Panc1 (cell line): Measurements from ENCODE around the gene HNF1B. TPM values are rescaled to one million over a fixed set of nuclear protein-coding genes. Genes with fewer than 3 reads are reported as not detected.

Experiments
- ATAC-seq: fragments of 200-7000 bp; cut with Tn5 transposase; 2 replicates; pipeline ENCODE4 v1.9.1; 2020; ENCODE audit warnings: mild to moderate bottlenecking, moderate library complexity
- BruUV-seq: library from RNA; stranded (reverse); fragments of 400-500 nt; replicated peaks from 2 replicates; lab custom pipeline; 2021; lab: Mats Ljungman, UMichigan
- CTCF ChIA-PET: fragments of 300-600 bp; sonication (Branson Sonifier 250); formaldehyde crosslinking; loops from one replicate; lab custom pipeline; 2022; ENCODE audit warnings: antibody characterized with exemption; lab: Charles Lee
- POLR2A ChIA-PET: fragments of 300-600 bp; sonication (Branson Sonifier 250); formaldehyde crosslinking; loops from one replicate; lab custom pipeline; 2022; ENCODE audit warnings: antibody characterized with exemption; lab: Charles Lee
- DNase-seq: peaks from one replicate; pipeline ENCODE4 v3.0.0-alpha.2; 2010; ENCODE audit warnings: low read depth, low spot score
- H3K27ac ChIP-seq: 2 replicates; pipeline ENCODE4 v1.5.1; 2011; ENCODE audit warnings: mild to moderate bottlenecking, low read length, inconsistent platforms
- H3K27me3 ChIP-seq: fragments of 200-500 bp; sonication (Bioruptor generic); 2 replicates; pipeline ENCODE4 v1.6.0; 2014; ENCODE audit warnings: low read length, inconsistent platforms; ENCODE audit not compliant: control insufficient read depth, insufficient read depth
- H3K36me3 ChIP-seq: fragments of 200-500 bp; sonication (Bioruptor generic); 2 replicates; pipeline ENCODE4 v1.5.1; 2014; ENCODE audit warnings: inconsistent platforms, mild to moderate bottlenecking, low read length, moderate library complexity; ENCODE audit not compliant: control insufficient read depth, insufficient read depth
- H3K4me1 ChIP-seq: 2 replicates; pipeline ENCODE4 v1.5.1; 2011; ENCODE audit warnings: inconsistent platforms, mild to moderate bottlenecking, low read length, moderate library complexity; ENCODE audit not compliant: control insufficient read depth, insufficient read depth
- H3K4me3 ChIP-seq, 2 experiments: 2 replicates each; pipeline ENCODE4 v1.5.1; 2011 to 2012; ENCODE audit warnings: low read depth in 2 of 2, low read length in 2 of 2, mild to moderate bottlenecking in 2 of 2, inconsistent platforms in 1 of 2, moderate library complexity in 1 of 2
- H3K9me3 ChIP-seq: fragments of 200-500 bp; sonication (Bioruptor generic); 2 replicates; pipeline ENCODE4 v1.5.1; 2014; ENCODE audit warnings: low read depth, mild to moderate bottlenecking, inconsistent platforms, low read length, moderate library complexity; ENCODE audit not compliant: control insufficient read depth, insufficient read depth
- POLR2AphosphoS5 ChIP-seq: IDR thresholded peaks from 2 replicates; pipeline ENCODE4 v1.6.1; 2012; ENCODE audit warnings: mild to moderate bottlenecking, low read depth, low read length, moderate library complexity
- SIN3A ChIP-seq: IDR thresholded peaks from 2 replicates; pipeline ENCODE4 v1.6.1; 2012; ENCODE audit warnings: low read depth, mild to moderate bottlenecking, low read length, moderate library complexity, borderline replicate concordance; ENCODE audit not compliant: insufficient read depth
- TCF7L2 ChIP-seq: IDR thresholded peaks from 2 replicates; pipeline ENCODE4 v1.6.1; 2011; ENCODE audit warnings: mild to moderate bottlenecking, low read depth, low read length, inconsistent platforms
- in situ Hi-C: cut with HindIII; loops from 2 replicates; pipeline ENCODE4 v1.10.0; 2016; ENCODE audit warnings: low sequenced_read_pairs, low pct_unique_long_range_greater_than_20kb
- intact Hi-C: fragments of 100-400 bp; cut with micrococcal nuclease; formaldehyde crosslinking; loops from one replicate; pipeline ENCODE4 v1.10.0; 2022; ENCODE audit not compliant: unreplicated experiment
- total RNA-seq: library from RNA; stranded (reverse); gene quantifications from one replicate; pipeline ENCODE4 v1.2.1, GENCODE V29; 2021; ENCODE audit not compliant: unreplicated experiment
- TF ChIP-seq, protein P1 (sequence below), 2 experiments: IDR thresholded peaks; 2 replicates each; pipeline ENCODE4 v1.6.1; 2011 to 2012; ENCODE audit warnings: low read depth in 2 of 2, control low read depth in 1 of 2, low read length in 1 of 2, mild to moderate bottlenecking in 1 of 2, moderate library complexity in 1 of 2; ENCODE audit not compliant: insufficient read depth in 1 of 2
- TF ChIP-seq, protein P2 (sequence below): fragments of 450-650 bp; IDR thresholded peaks from 2 replicates; pipeline ENCODE4 v1.5.1; 2017; ENCODE audit warnings: mild to moderate bottlenecking

HNF1B gene
- total RNA-seq, 1 experiment from 2014 or later, result not detected

DNA sequence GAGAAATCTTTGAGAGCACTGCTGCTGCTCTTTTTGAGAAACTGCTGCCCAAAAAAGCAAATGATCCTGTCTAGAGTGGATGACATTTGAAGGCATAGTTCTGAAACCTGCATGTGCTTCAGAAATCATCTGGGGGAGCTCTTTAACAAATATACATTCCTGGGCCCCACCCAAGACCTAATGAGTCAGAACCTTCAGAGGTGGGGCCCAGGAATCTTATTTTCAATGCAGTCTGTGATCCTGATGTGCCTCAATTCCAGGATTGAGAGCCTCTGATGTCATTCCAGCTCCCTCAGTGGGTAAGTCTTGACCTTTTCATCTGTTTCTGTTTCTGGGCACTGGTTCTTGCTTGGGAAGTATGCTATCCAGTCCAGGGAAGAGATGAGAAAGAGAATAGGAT is 42.3 kb downstream of the HNF1B start:
- POLR2A ChIA-PET, result no interaction called here
- ATAC-seq, result no peak
- H3K4me1 ChIP-seq, result no peaks in the 10 kb centered on the region
- DNase-seq, result no peak
- TF ChIP-seq POLR2AphosphoS5 (no peak), SIN3A (no peak), TCF7L2 (no peak)
- TF ChIP-seq, protein P1, sequence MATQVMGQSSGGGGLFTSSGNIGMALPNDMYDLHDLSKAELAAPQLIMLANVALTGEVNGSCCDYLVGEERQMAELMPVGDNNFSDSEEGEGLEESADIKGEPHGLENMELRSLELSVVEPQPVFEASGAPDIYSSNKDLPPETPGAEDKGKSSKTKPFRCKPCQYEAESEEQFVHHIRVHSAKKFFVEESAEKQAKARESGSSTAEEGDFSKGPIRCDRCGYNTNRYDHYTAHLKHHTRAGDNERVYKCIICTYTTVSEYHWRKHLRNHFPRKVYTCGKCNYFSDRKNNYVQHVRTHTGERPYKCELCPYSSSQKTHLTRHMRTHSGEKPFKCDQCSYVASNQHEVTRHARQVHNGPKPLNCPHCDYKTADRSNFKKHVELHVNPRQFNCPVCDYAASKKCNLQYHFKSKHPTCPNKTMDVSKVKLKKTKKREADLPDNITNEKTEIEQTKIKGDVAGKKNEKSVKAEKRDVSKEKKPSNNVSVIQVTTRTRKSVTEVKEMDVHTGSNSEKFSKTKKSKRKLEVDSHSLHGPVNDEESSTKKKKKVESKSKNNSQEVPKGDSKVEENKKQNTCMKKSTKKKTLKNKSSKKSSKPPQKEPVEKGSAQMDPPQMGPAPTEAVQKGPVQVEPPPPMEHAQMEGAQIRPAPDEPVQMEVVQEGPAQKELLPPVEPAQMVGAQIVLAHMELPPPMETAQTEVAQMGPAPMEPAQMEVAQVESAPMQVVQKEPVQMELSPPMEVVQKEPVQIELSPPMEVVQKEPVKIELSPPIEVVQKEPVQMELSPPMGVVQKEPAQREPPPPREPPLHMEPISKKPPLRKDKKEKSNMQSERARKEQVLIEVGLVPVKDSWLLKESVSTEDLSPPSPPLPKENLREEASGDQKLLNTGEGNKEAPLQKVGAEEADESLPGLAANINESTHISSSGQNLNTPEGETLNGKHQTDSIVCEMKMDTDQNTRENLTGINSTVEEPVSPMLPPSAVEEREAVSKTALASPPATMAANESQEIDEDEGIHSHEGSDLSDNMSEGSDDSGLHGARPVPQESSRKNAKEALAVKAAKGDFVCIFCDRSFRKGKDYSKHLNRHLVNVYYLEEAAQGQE (IDR thresholded peaks at IDR 0.05; ENCODE audit: insufficient read depth in 1 of 2, low read depth in 2 of 2, low read length in 1 of 2), result no peak
- TF ChIP-seq, protein P2, sequence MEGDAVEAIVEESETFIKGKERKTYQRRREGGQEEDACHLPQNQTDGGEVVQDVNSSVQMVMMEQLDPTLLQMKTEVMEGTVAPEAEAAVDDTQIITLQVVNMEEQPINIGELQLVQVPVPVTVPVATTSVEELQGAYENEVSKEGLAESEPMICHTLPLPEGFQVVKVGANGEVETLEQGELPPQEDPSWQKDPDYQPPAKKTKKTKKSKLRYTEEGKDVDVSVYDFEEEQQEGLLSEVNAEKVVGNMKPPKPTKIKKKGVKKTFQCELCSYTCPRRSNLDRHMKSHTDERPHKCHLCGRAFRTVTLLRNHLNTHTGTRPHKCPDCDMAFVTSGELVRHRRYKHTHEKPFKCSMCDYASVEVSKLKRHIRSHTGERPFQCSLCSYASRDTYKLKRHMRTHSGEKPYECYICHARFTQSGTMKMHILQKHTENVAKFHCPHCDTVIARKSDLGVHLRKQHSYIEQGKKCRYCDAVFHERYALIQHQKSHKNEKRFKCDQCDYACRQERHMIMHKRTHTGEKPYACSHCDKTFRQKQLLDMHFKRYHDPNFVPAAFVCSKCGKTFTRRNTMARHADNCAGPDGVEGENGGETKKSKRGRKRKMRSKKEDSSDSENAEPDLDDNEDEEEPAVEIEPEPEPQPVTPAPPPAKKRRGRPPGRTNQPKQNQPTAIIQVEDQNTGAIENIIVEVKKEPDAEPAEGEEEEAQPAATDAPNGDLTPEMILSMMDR, result no peak
- CTCF ChIA-PET, result no interaction called here
- no peaks in the 10 kb centered on the region for H3K36me3 ChIP-seq
- H3K9me3 ChIP-seq, result no peaks in the 10 kb centered on the region
- H3K4me3 ChIP-seq, result no peak overlapping the region
- H3K27ac ChIP-seq, result no peak overlapping the region
- no TSS peak for BruUV-seq
- H3K27me3 ChIP-seq, result no peaks in the 10 kb centered on the region
- in situ Hi-C loops (no loop called here), intact Hi-C loops (no loop called here)

DNA sequence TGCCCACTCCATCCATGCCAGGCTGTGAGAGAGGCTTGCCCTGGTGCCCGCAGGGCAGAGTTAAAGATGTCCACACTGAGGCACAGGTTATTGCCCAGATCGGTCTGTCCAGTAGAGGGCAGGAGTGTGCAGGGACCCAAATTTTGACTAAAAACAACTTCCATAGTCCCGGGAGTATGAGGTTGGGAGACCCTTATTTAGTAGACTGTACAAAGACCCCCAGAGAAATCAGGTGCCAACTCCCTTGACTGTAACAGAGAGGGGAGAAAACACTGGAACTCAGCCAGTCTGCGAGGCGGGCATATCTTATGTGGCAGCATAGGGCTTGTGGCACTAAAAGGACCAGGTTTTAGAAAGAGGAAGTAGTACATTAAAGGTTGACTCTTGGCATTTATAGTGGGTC is 43.4 kb downstream of the HNF1B start:
- Histone ChIP-seq H3K27me3 (no peaks in the 10 kb centered on the region), H3K9me3 (no peaks in the 10 kb centered on the region), H3K4me1 (no peaks in the 10 kb centered on the region), H3K27ac (no peak overlapping the region), H3K36me3 (no peaks in the 10 kb centered on the region), H3K4me3 (no peak overlapping the region)
- 0 out of 2 replicates have a peak, but pooled peaks have one; percentile 65 for ATAC-seq
- no TSS peak for BruUV-seq
- intact Hi-C loops (no loop called here), in situ Hi-C loops (no loop called here)
- DNase-seq, result no peak
- TF ChIP-seq, protein P1 (IDR thresholded peaks at IDR 0.05; ENCODE audit: insufficient read depth in 1 of 2, low read depth in 2 of 2, low read length in 1 of 2), result no peak
- TF ChIP-seq, protein P2, result peak; percentile 57
- no peak for TF ChIP-seq TCF7L2
- ChIA-PET POLR2A (no interaction called here), CTCF (no interaction called here)
